ENCODE results near the gene IGFL2.
"Not testable (repeated sequence)": the region's sequence is repeated elsewhere in the genome, so short reads cannot be mapped to it uniquely, and the experiment has no call there.

The IGFL2 gene

GRCh38 chr19:46147791-46148288, at the start of gene IGFL2:
TSS of gene IGFL2 (plus strand) at chr19:46148238. CDS start at chr19:46148279, 41 bp downstream.
- DNase-seq: no peak

- DNase-seq: no peak
These were observed 47.7 kb upstream of the IGFL2 start for GRCh38 chr19:46100344-46100743.

- no peak for DNase-seq
These were observed 46.7 kb upstream of the IGFL2 start for GRCh38 chr19:46101293-46101692.

GRCh38 chr19:46102333-46102732, 45.7 kb upstream of the IGFL2 start:
- not testable (repeated sequence) for DNase-seq

- no peak for DNase-seq
These were observed 40.7 kb upstream of the IGFL2 start for GRCh38 chr19:46107371-46107770.

GRCh38 chr19:46109876-46110275, 38.2 kb upstream of the IGFL2 start:
- DNase-seq: no peak

- no peak for DNase-seq
These were observed 36.7 kb upstream of the IGFL2 start for GRCh38 chr19:46111376-46111775.

- no peak for DNase-seq
These were observed 35.5 kb upstream of the IGFL2 start for GRCh38 chr19:46112527-46112926.

GRCh38 chr19:46113726-46114125, 34.3 kb upstream of the IGFL2 start:
- no peak for DNase-seq

GRCh38 chr19:46115396-46116106, 32.5 kb upstream of the IGFL2 start:
- DNase-seq: peak; percentile 49

GRCh38 chr19:46116121-46116520, 31.9 kb upstream of the IGFL2 start:
- no peak for DNase-seq

GRCh38 chr19:46118136-46118535, 29.9 kb upstream of the IGFL2 start:
- no peak for DNase-seq

GRCh38 chr19:46124638-46125115, 23.4 kb upstream of the IGFL2 start, which contains the start of gene IGFL3:
TSS of gene IGFL3 (minus strand) at chr19:46124688. CDS start at chr19:46124649, 39 bp downstream.
- no peak for DNase-seq

GRCh38 chr19:46125447-46125846, 22.6 kb upstream of the IGFL2 start:
- DNase-seq: no peak

GRCh38 chr19:46126086-46126580, 21.9 kb upstream of the IGFL2 start:
- no peak for DNase-seq

GRCh38 chr19:46131485-46132143, 16.4 kb upstream of the IGFL2 start:
- no peak for DNase-seq

- DNase-seq: no peak
These were observed 15.4 kb upstream of the IGFL2 start for GRCh38 chr19:46132508-46133100.

- DNase-seq: no peak
These were observed 14.9 kb upstream of the IGFL2 start for GRCh38 chr19:46133101-46133627.

GRCh38 chr19:46133777-46134241, 14.2 kb upstream of the IGFL2 start:
- no peak for DNase-seq

- DNase-seq: no peak
These were observed 13.5 kb upstream of the IGFL2 start for GRCh38 chr19:46134527-46134926.

- DNase-seq: no peak
These were observed 10.0 kb upstream of the IGFL2 start for GRCh38 chr19:46137915-46138473.

GRCh38 chr19:46141421-46141820, 6.6 kb upstream of the IGFL2 start:
- DNase-seq: no peak

GRCh38 chr19:46142294-46142693, 5.7 kb upstream of the IGFL2 start:
- no peak for DNase-seq
